H9 (cell line): Measurements from ENCODE around the gene CRK. TPM values are rescaled to one million over a fixed set of nuclear protein-coding genes. Genes with fewer than 3 reads are reported as not detected.

Experiments
- DNase-seq: peaks from one replicate; pipeline ENCODE4 v3.0.0-alpha.2; 2017
- H2AFZ ChIP-seq: one replicate; pipeline ENCODE4 v1.6.1; 2013; ENCODE audit warnings: mild to moderate bottlenecking, low read length, control low read depth, moderate library complexity
- H2AK5ac ChIP-seq: 2 replicates; pipeline ENCODE4 v1.6.1; 2013; ENCODE audit warnings: low read length, control low read depth, mixed read lengths; ENCODE audit not compliant: insufficient read length
- H2BK120ac ChIP-seq: one replicate; pipeline ENCODE4 v1.6.1; 2013; ENCODE audit warnings: low read depth, mild to moderate bottlenecking, low read length, control low read depth, inconsistent platforms; ENCODE audit not compliant: poor library complexity, severe bottlenecking
- H2BK12ac ChIP-seq: 2 replicates; pipeline ENCODE4 v1.6.1; 2013; ENCODE audit warnings: low read length, control low read depth, mixed read lengths, low read depth; ENCODE audit not compliant: insufficient read length
- H2BK15ac ChIP-seq: 2 replicates; pipeline ENCODE4 v1.6.1; 2013; ENCODE audit warnings: low read depth, low read length, control low read depth
- H2BK20ac ChIP-seq: one replicate; pipeline ENCODE4 v1.6.1; 2013; ENCODE audit warnings: low read depth, mild to moderate bottlenecking, low read length, control low read depth, inconsistent platforms; ENCODE audit not compliant: poor library complexity, severe bottlenecking
- H2BK5ac ChIP-seq: 2 replicates; pipeline ENCODE4 v1.6.1; 2013; ENCODE audit warnings: low read length, control low read depth, mixed read lengths; ENCODE audit not compliant: insufficient read length
- H3K14ac ChIP-seq: 2 replicates; pipeline ENCODE4 v1.6.1; 2013; ENCODE audit warnings: low read length, control low read depth; ENCODE audit not compliant: insufficient read depth
- H3K18ac ChIP-seq: 2 replicates; pipeline ENCODE4 v1.6.1; 2013; ENCODE audit warnings: low read depth, mild to moderate bottlenecking, mixed read lengths, low read length, control low read depth; ENCODE audit not compliant: insufficient read length
- H3K23ac ChIP-seq: 2 replicates; pipeline ENCODE4 v1.6.1; 2013; ENCODE audit warnings: low read length, control low read depth, mixed read lengths, low read depth; ENCODE audit not compliant: insufficient read length
- H3K23me2 ChIP-seq: 2 replicates; pipeline ENCODE4 v1.6.1; 2013; ENCODE audit warnings: low read depth, mild to moderate bottlenecking, mixed read lengths, low read length, control low read depth; ENCODE audit not compliant: insufficient read length, poor library complexity, severe bottlenecking
- H3K27ac ChIP-seq: 2 replicates; pipeline ENCODE4 v1.5.1; 2013; ENCODE audit warnings: low read length, control low read depth, mixed read lengths, low read depth; ENCODE audit not compliant: insufficient read length
- H3K27me3 ChIP-seq: 2 replicates; pipeline ENCODE4 v1.6.1; 2013; ENCODE audit warnings: low read length, control low read depth, inconsistent platforms; ENCODE audit not compliant: insufficient read depth
- H3K4ac ChIP-seq: 2 replicates; pipeline ENCODE4 v1.6.1; 2013; ENCODE audit warnings: low read depth, mild to moderate bottlenecking, control low read depth, inconsistent platforms, low read length, moderate library complexity
- H3K4me1 ChIP-seq: 2 replicates; pipeline ENCODE4 v1.6.1; 2013; ENCODE audit warnings: low read length, control low read depth, inconsistent platforms; ENCODE audit not compliant: insufficient read depth
- H3K4me2 ChIP-seq: 2 replicates; pipeline ENCODE4 v1.6.1; 2013; ENCODE audit warnings: low read length, control low read depth, mixed read lengths; ENCODE audit not compliant: insufficient read length, insufficient read depth
- H3K56ac ChIP-seq: 2 replicates; pipeline ENCODE4 v1.6.1; 2013; ENCODE audit warnings: low read depth, mild to moderate bottlenecking, mixed read lengths, low read length, control low read depth; ENCODE audit not compliant: insufficient read length
- H3K79me1 ChIP-seq: 2 replicates; pipeline ENCODE4 v1.6.1; 2013; ENCODE audit warnings: low read depth, mild to moderate bottlenecking, moderate library complexity, low read length, control low read depth, inconsistent platforms; ENCODE audit not compliant: insufficient read depth, poor library complexity, severe bottlenecking
- H3K79me2 ChIP-seq: 2 replicates; pipeline ENCODE4 v1.6.1; 2013; ENCODE audit warnings: low read length, control low read depth, inconsistent platforms; ENCODE audit not compliant: insufficient read depth
- H3K9ac ChIP-seq: 2 replicates; pipeline ENCODE4 v1.6.1; 2013; ENCODE audit warnings: low read length, control low read depth, mixed read lengths; ENCODE audit not compliant: insufficient read length; ENCODE audit errors: extremely low read depth
- H3K9me3 ChIP-seq: one replicate; pipeline ENCODE4 v1.6.1; 2013; ENCODE audit warnings: low read depth, low read length, inconsistent platforms; ENCODE audit not compliant: control insufficient read depth
- H3T11ph ChIP-seq: one replicate; pipeline ENCODE4 v1.6.1; 2013; ENCODE audit warnings: mild to moderate bottlenecking, low read length, control low read depth, inconsistent platforms
- H4K20me1 ChIP-seq: one replicate; pipeline ENCODE4 v1.6.1; 2013; ENCODE audit not compliant: control insufficient read depth, insufficient read length, insufficient read depth
- H4K5ac ChIP-seq: 2 replicates; pipeline ENCODE4 v1.6.1; 2013; ENCODE audit warnings: low read depth, mild to moderate bottlenecking, mixed read lengths, low read length, control low read depth; ENCODE audit not compliant: insufficient read length
- H4K8ac ChIP-seq: replicated peaks from 2 replicates; pipeline ENCODE4 v1.6.1; 2013; ENCODE audit warnings: low read length, control low read depth, mixed read lengths, low read depth; ENCODE audit not compliant: insufficient read length
- H4K91ac ChIP-seq: 2 replicates; pipeline ENCODE4 v1.6.1; 2013; ENCODE audit warnings: low read depth, mild to moderate bottlenecking, moderate library complexity, mixed read lengths, low read length, control low read depth; ENCODE audit not compliant: insufficient read length
- H3K27ac Mint-ChIP-seq, 3 experiments: 2 replicates in 2 of 3; 3 replicates in 1 of 3; pipeline ENCODE4 v1.8.0; 2020 to 2021; ENCODE audit warnings: mixed read lengths in 3 of 3, mild to moderate bottlenecking in 1 of 3, moderate library complexity in 1 of 3
- H3K27me3 Mint-ChIP-seq: 2 replicates; pipeline ENCODE4 v1.8.0; 2021; ENCODE audit warnings: low read depth, mild to moderate bottlenecking, moderate library complexity, mixed read lengths
- H3K36me3 Mint-ChIP-seq, 3 experiments: 2 replicates in 2 of 3; 3 replicates in 1 of 3; pipeline ENCODE4 v1.8.0; 2020 to 2021; ENCODE audit warnings: low read depth in 3 of 3, mixed read lengths in 3 of 3; ENCODE audit not compliant: insufficient read depth in 1 of 3
- H3K4me1 Mint-ChIP-seq, 2 experiments: 2 replicates each; pipeline ENCODE4 v1.8.0; 2020; ENCODE audit warnings: mixed read lengths in 2 of 2
- H3K4me3 Mint-ChIP-seq, 2 experiments: 2 replicates in 1 of 2; 3 replicates in 1 of 2; pipeline ENCODE4 v1.8.0; 2020 to 2021; ENCODE audit warnings: mild to moderate bottlenecking in 2 of 2, mixed read lengths in 2 of 2, moderate library complexity in 1 of 2
- H3K9me3 Mint-ChIP-seq, 2 experiments: 2 replicates in 1 of 2; 3 replicates in 1 of 2; pipeline ENCODE4 v1.8.0; 2020; ENCODE audit warnings: mild to moderate bottlenecking in 2 of 2, mixed read lengths in 2 of 2, moderate library complexity in 1 of 2
- CTCF ChIP-seq: fragments of 200-600 bp; sonication (generic); conservative IDR thresholded peaks from 3 replicates; pipeline ENCODE4 v1.8.0; 2021; ENCODE audit warnings: antibody characterized with exemption, mild to moderate bottlenecking
- WGBS: extraction: QIAGEN DNeasy Blood & Tissue Kit; methylation state at CpG from one replicate; pipeline ENCODE4 v1.1.7; 2013; ENCODE audit warnings: missing lambda C conversion rate, low lambda C conversion rate, mixed read lengths; ENCODE audit not compliant: insufficient read length; ENCODE audit errors: extremely low coverage; 5-methylcytosine and 5-hydroxymethylcytosine counted together
- total RNA-seq: library from RNA; stranded (reverse); gene quantifications from 2 replicates; pipeline ENCODE4 v1.2.1, GENCODE V29; 2021

Gene CRK
- total RNA-seq, 1 experiment from 2014 or later, result 58.9 TPM

- Histone ChIP-seq H2BK12ac (no peak overlapping the region), H3K79me2 (no peaks in the 10 kb centered on the region), H3K14ac (no peak overlapping the region), H3K9me3 (no peaks in the 10 kb centered on the region), H3T11ph (no peak overlapping the region), H2BK15ac (no peak overlapping the region), H3K23me2 (no peaks in the 10 kb centered on the region), H3K27ac (no peak overlapping the region), H3K56ac (no peak overlapping the region), H2AFZ (no peak overlapping the region), H4K20me1 (no peaks in the 10 kb centered on the region), H3K18ac (no peak overlapping the region), H4K8ac (peak overlapping the region; percentile 95), H4K5ac (no peak overlapping the region), H3K4me1 (no peaks in the 10 kb centered on the region), H3K9ac (no peak overlapping the region), H3K23ac (no peak overlapping the region), H3K4ac (no peak overlapping the region), H3K79me1 (no peaks in the 10 kb centered on the region), H2BK5ac (no peak overlapping the region), H2BK20ac (no peak overlapping the region), H3K4me2 (no peak overlapping the region), H2AK5ac (no peak overlapping the region), H3K27me3 (no peaks in the 10 kb centered on the region), H2BK120ac (no peak overlapping the region), H4K91ac (no peak overlapping the region)
- WGBS, result no CpG with 5 or more reads among the region's 10 CpGs
- H3K27me3 Mint-ChIP-seq, result no peaks in the 10 kb centered on the region
- no peaks in the 10 kb centered on the region for H3K9me3 Mint-ChIP-seq
- H3K36me3 Mint-ChIP-seq, result peaks cover 0 to 5% (median 0%) of the 10 kb centered on the region in 3 experiments; a peak in 3 of 7 replicates
- H3K4me3 Mint-ChIP-seq, result no peak overlapping the region
- DNase-seq, result no peak
- peak overlapping the region in 1 of 3 experiments; percentile 25; a peak in 2 of 7 replicates for H3K27ac Mint-ChIP-seq
- no peak for TF ChIP-seq CTCF
- H3K4me1 Mint-ChIP-seq, result peaks cover 0 to 5% of the 10 kb centered on the region in 2 experiments; a peak in 1 of 4 replicates
Observed at GRCh38 chr17:1414634-1415033, 41.4 kb downstream of the CRK start.
